ENCODE data around the gene PRKN.

PRKN gene

DNA sequence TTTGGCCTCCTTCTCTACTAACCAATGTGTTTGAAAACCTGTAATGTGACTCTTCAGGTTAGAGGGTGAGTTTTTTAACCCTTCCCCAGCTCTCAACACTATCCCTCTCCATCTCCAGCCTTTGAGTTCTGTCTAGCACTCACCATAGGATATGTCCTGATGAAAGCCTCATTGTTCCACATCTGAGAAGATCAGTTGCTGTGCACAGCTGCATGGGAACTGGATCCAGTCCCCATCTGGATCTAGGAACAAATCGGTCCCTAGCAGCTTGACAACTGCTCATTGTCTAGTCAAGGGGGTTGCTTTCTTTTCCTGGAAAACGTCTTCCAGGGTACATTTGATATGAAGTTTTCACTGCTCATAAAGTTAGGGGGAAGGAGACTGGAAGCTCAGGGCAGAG lies 1408.3 kb downstream of the PRKN start:
- TF ChIP-seq ZNF70 (CRISPR knock-in tag; IDR thresholded peaks at IDR 0.05) (no peak), TCF4 (CRISPR knock-in tag; IDR thresholded peaks at IDR 0.05; ENCODE audit: borderline replicate concordance) (no peak), OSR1 (CRISPR knock-in tag; IDR thresholded peaks at IDR 0.05) (no peak), PPARA (CRISPR knock-in tag; IDR thresholded peaks at IDR 0.05; ENCODE audit: borderline replicate concordance) (no peak), ZC3H10 (CRISPR knock-in tag; IDR thresholded peaks at IDR 0.05) (no peak), ESRRG (CRISPR knock-in tag; IDR thresholded peaks at IDR 0.05) (no peak), GLIS3 (CRISPR knock-in tag; IDR thresholded peaks at IDR 0.05) (no peak), ARNTL (CRISPR knock-in tag; IDR thresholded peaks at IDR 0.05; ENCODE audit: borderline replicate concordance, low read depth) (no peak), ZFP3 (CRISPR knock-in tag; IDR thresholded peaks at IDR 0.05) (no peak), CSDC2 (CRISPR knock-in tag; IDR thresholded peaks at IDR 0.05) (no peak), ZFP30 (CRISPR knock-in tag; IDR thresholded peaks at IDR 0.05) (no peak), ZNF8 (CRISPR knock-in tag; IDR thresholded peaks at IDR 0.05) (no peak), ZNF565 (CRISPR knock-in tag; conservative IDR thresholded peaks at IDR 0.05; ENCODE audit: low read depth) (no peak), TOX (CRISPR knock-in tag; IDR thresholded peaks at IDR 0.05; ENCODE audit: borderline replicate concordance) (no peak), SNAI2 (CRISPR knock-in tag; IDR thresholded peaks at IDR 0.05) (no peak), TSHZ2 (CRISPR knock-in tag; IDR thresholded peaks at IDR 0.05) (no peak)
- TF ChIP-seq, protein P1, sequence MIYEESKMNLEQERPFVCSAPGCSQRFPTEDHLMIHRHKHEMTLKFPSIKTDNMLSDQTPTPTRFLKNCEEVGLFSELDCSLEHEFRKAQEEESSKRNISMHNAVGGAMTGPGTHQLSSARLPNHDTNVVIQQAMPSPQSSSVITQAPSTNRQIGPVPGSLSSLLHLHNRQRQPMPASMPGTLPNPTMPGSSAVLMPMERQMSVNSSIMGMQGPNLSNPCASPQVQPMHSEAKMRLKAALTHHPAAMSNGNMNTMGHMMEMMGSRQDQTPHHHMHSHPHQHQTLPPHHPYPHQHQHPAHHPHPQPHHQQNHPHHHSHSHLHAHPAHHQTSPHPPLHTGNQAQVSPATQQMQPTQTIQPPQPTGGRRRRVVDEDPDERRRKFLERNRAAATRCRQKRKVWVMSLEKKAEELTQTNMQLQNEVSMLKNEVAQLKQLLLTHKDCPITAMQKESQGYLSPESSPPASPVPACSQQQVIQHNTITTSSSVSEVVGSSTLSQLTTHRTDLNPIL (CRISPR knock-in tag; IDR thresholded peaks at IDR 0.05; ENCODE audit: low read depth), result no peak
- ATAC-seq, result no peak

GRCh38 chr6:161318456-161318855 lies 1409.1 kb downstream of the PRKN start:
- no peak for ATAC-seq
- no peak for TF ChIP-seq BACH2 (CRISPR knock-in tag; IDR thresholded peaks at IDR 0.05; ENCODE audit: borderline replicate concordance)
- no peak for TF ChIP-seq OSR1 (CRISPR knock-in tag; IDR thresholded peaks at IDR 0.05)
- TF ChIP-seq ZNF8 (CRISPR knock-in tag; IDR thresholded peaks at IDR 0.05), result no peak
- TF ChIP-seq GLIS3 (CRISPR knock-in tag; IDR thresholded peaks at IDR 0.05), result no peak
- no peak for TF ChIP-seq CSDC2 (CRISPR knock-in tag; IDR thresholded peaks at IDR 0.05)
- no peak for TF ChIP-seq TCF4 (CRISPR knock-in tag; IDR thresholded peaks at IDR 0.05; ENCODE audit: borderline replicate concordance)
- TF ChIP-seq, protein P2, sequence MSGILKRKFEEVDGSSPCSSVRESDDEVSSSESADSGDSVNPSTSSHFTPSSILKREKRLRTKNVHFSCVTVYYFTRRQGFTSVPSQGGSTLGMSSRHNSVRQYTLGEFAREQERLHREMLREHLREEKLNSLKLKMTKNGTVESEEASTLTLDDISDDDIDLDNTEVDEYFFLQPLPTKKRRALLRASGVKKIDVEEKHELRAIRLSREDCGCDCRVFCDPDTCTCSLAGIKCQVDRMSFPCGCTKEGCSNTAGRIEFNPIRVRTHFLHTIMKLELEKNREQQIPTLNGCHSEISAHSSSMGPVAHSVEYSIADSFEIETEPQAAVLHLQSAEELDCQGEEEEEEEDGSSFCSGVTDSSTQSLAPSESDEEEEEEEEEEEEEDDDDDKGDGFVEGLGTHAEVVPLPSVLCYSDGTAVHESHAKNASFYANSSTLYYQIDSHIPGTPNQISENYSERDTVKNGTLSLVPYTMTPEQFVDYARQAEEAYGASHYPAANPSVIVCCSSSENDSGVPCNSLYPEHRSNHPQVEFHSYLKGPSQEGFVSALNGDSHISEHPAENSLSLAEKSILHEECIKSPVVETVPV (CRISPR knock-in tag; IDR thresholded peaks at IDR 0.05), result no peak
- TF ChIP-seq ZFP3 (CRISPR knock-in tag; IDR thresholded peaks at IDR 0.05), result no peak
- no peak for TF ChIP-seq TOX (CRISPR knock-in tag; IDR thresholded peaks at IDR 0.05; ENCODE audit: borderline replicate concordance)
- TF ChIP-seq ZNF70 (CRISPR knock-in tag; IDR thresholded peaks at IDR 0.05), result no peak
- no peak for TF ChIP-seq TSHZ2 (CRISPR knock-in tag; IDR thresholded peaks at IDR 0.05)

DNA sequence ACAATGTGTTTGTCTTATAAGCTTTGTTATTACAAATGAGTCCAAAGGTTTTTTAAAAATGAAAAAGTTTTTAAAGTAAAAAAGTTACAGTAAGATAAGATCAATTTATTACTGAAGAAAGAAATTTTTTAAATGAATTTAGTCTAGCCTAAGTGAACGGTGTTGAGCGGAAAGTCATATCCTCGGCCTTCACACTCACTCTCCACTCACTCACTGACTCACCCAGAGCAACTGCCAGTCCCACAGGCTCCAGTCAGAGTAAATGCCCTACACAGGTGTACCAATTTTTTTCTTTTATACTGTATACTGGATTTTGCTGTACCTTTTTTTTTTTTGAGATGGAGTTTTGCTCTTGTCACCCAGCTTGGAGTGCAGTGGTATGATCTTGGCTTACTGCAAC lies 1411.0 kb downstream of the PRKN start:
- no peak for ATAC-seq
- TF ChIP-seq ZC3H10 (CRISPR knock-in tag; IDR thresholded peaks at IDR 0.05) (no peak), ZFP3 (CRISPR knock-in tag; IDR thresholded peaks at IDR 0.05) (no peak), ZFP30 (CRISPR knock-in tag; IDR thresholded peaks at IDR 0.05) (no peak), TCF4 (CRISPR knock-in tag; IDR thresholded peaks at IDR 0.05; ENCODE audit: borderline replicate concordance) (no peak), ESRRG (CRISPR knock-in tag; IDR thresholded peaks at IDR 0.05) (no peak), TOX (CRISPR knock-in tag; IDR thresholded peaks at IDR 0.05; ENCODE audit: borderline replicate concordance) (no peak), POU6F1 (CRISPR knock-in tag; IDR thresholded peaks at IDR 0.05; ENCODE audit: borderline replicate concordance, low read depth) (no peak), PPARA (CRISPR knock-in tag; IDR thresholded peaks at IDR 0.05; ENCODE audit: borderline replicate concordance) (no peak), SNAI2 (CRISPR knock-in tag; IDR thresholded peaks at IDR 0.05) (no peak), GLIS3 (CRISPR knock-in tag; IDR thresholded peaks at IDR 0.05) (no peak), ARNTL (CRISPR knock-in tag; IDR thresholded peaks at IDR 0.05; ENCODE audit: borderline replicate concordance, low read depth) (no peak)
- TF ChIP-seq, protein P3, sequence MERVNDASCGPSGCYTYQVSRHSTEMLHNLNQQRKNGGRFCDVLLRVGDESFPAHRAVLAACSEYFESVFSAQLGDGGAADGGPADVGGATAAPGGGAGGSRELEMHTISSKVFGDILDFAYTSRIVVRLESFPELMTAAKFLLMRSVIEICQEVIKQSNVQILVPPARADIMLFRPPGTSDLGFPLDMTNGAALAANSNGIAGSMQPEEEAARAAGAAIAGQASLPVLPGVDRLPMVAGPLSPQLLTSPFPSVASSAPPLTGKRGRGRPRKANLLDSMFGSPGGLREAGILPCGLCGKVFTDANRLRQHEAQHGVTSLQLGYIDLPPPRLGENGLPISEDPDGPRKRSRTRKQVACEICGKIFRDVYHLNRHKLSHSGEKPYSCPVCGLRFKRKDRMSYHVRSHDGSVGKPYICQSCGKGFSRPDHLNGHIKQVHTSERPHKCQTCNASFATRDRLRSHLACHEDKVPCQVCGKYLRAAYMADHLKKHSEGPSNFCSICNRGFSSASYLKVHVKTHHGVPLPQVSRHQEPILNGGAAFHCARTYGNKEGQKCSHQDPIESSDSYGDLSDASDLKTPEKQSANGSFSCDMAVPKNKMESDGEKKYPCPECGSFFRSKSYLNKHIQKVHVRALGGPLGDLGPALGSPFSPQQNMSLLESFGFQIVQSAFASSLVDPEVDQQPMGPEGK (CRISPR knock-in tag; IDR thresholded peaks at IDR 0.05; ENCODE audit: borderline replicate concordance), result no peak
- TF ChIP-seq, protein P2 (CRISPR knock-in tag; IDR thresholded peaks at IDR 0.05), result no peak

All from SK-N-SH treated with all-trans-retinoic acid at 6 μM for 48 hours (cell line).